Measurements from ENCODE around the gene RAC3. TPM values are rescaled to one million over a fixed set of nuclear protein-coding genes. Genes with fewer than 3 reads are reported as not detected.

RAC3 gene
- total and polyA plus RNA-seq, 7 donors: 0.60 to 11.8 (median 2.8) TPM

- WGBS, 2 donors: 84 to 92% methylated on average over 19 of the region's 19 CpGs
- Histone ChIP-seq H3K4me3 (peak overlapping the region in 1 of 4 donors; percentile 6), H3K4me1 (peaks cover 3 to 29% (median 25%) of the 10 kb centered on the region in 4 donors), H3K27me3 (no peaks in the 10 kb centered on the region), H3K9me3 (no peaks in the 10 kb centered on the region), H3K27ac (peak overlapping the region in 3 of 4 donors; percentile 87 to 90 (median 89)), H3K36me3 (peaks cover 0 to 13% (median 0%) of the 10 kb centered on the region in 4 donors)
- DNase-seq: no peak
- intact Hi-C loops (cut with DNase I): no loop called here
- TF ChIP-seq POLR2A (IDR thresholded peaks at IDR 0.05) (no peak), CTCF (IDR thresholded peaks at IDR 0.05) (no peak), POLR2AphosphoS5 (IDR thresholded peaks at IDR 0.05) (no peak), EP300 (IDR thresholded peaks at IDR 0.05) (no peak)
Measured at GRCh38 chr17:82012640-82013295, 18.7 kb upstream of the RAC3 start.

GRCh38 chr17:82013341-82013740, 18.1 kb upstream of the RAC3 start:
- DNase-seq: peak; percentile 91
- Histone ChIP-seq H3K27ac (peak overlapping the region in 3 of 4 donors; percentile 87 to 90 (median 89)), H3K9me3 (no peaks in the 10 kb centered on the region), H3K36me3 (peaks cover 0 to 18% (median 0%) of the 10 kb centered on the region in 4 donors), H3K4me3 (peak overlapping the region in 1 of 4 donors; percentile 6), H3K27me3 (no peaks in the 10 kb centered on the region), H3K4me1 (peaks cover 3 to 28% (median 24%) of the 10 kb centered on the region in 4 donors)
- TF ChIP-seq POLR2A (IDR thresholded peaks at IDR 0.05): no peak
- TF ChIP-seq CTCF (IDR thresholded peaks at IDR 0.05): no peak
- peak; percentile 19 to 57 (median 51) for TF ChIP-seq POLR2AphosphoS5 (IDR thresholded peaks at IDR 0.05)
- WGBS, 2 donors: 69 to 84% methylated on average over 22 of the region's 22 CpGs
- intact Hi-C loops (cut with DNase I): no loop called here

GRCh38 chr17:82013772-82014321, 17.6 kb upstream of the RAC3 start:
- H3K4me3 ChIP-seq: peak overlapping the region in 1 of 4 donors; percentile 6

GRCh38 chr17:82014432-82014831, 17.0 kb upstream of the RAC3 start:
- no peaks in the 10 kb centered on the region for H3K27me3 ChIP-seq
- H3K36me3 ChIP-seq: peaks cover 0 to 19% (median 0%) of the 10 kb centered on the region in 4 donors
- 32 to 83% methylated on average over 23 of the region's 23 CpGs for WGBS, 2 donors
- H3K4me1 ChIP-seq: peaks cover 3 to 28% (median 24%) of the 10 kb centered on the region in 4 donors
- DNase-seq: no peak
- H3K4me3 ChIP-seq: no peak overlapping the region
- peak overlapping the region in 3 of 4 donors; percentile 87 to 90 (median 89) for H3K27ac ChIP-seq
- no peaks in the 10 kb centered on the region for H3K9me3 ChIP-seq
- no peak for TF ChIP-seq POLR2A (IDR thresholded peaks at IDR 0.05)
- TF ChIP-seq POLR2AphosphoS5 (IDR thresholded peaks at IDR 0.05): no peak
- no peak for TF ChIP-seq CTCF (IDR thresholded peaks at IDR 0.05)
- TF ChIP-seq EP300 (IDR thresholded peaks at IDR 0.05): no peak
- intact Hi-C loops (cut with DNase I): no loop called here

More at GRCh38 chr17:82013772-82014321, 17.6 kb upstream of the RAC3 start:
- no peak for TF ChIP-seq CTCF (IDR thresholded peaks at IDR 0.05)
- TF ChIP-seq POLR2AphosphoS5 (IDR thresholded peaks at IDR 0.05): no peak
- TF ChIP-seq EP300 (IDR thresholded peaks at IDR 0.05): no peak
- TF ChIP-seq POLR2A (IDR thresholded peaks at IDR 0.05): no peak
- Histone ChIP-seq H3K9me3 (no peaks in the 10 kb centered on the region), H3K27me3 (no peaks in the 10 kb centered on the region), H3K36me3 (peaks cover 0 to 23% (median 0%) of the 10 kb centered on the region in 4 donors), H3K4me1 (peaks cover 3 to 28% (median 24%) of the 10 kb centered on the region in 4 donors), H3K27ac (peak overlapping the region in 3 of 4 donors; percentile 87 to 90 (median 89))
- 87 to 94% methylated on average over 16 of the region's 16 CpGs for WGBS, 2 donors
- intact Hi-C loops (cut with DNase I): no loop called here
- DNase-seq: no peak

All from sigmoid colon (tissue), 7 donors.